Activated CD8-positive, alpha-beta memory T cell treated with anti-CD3 and anti-CD28 coated beads, Interleukin-2, amount 10 ng/mL, durations not matched to agents 7 days and 5 days (primary cell): ENCODE results near the gene FOXD2. TPM values are rescaled to one million over a fixed set of nuclear protein-coding genes. Genes with fewer than 3 reads are reported as not detected.

Experiments used
- ATAC-seq: fragments of 150-1000 bp; cut with Tn5 transposase; one replicate; pipeline ENCODE4 v1.10.0; 2021; ENCODE audit warnings: moderate library complexity
- CTCF ChIA-PET: fragments of 350-600 bp; sonication (Branson Sonifier 250); formaldehyde crosslinking; loops from one replicate; lab custom pipeline; 2021; ENCODE audit warnings: antibody characterized with exemption; lab: Charles Lee
- DNase-seq: peaks from one replicate; pipeline ENCODE4 v3.0.0-alpha.2; 2020
- H3K27ac Mint-ChIP-seq: one replicate; pipeline ENCODE4 v1.8.0; 2021; ENCODE audit warnings: mild to moderate bottlenecking, mixed read lengths
- H3K27me3 Mint-ChIP-seq: one replicate; pipeline ENCODE4 v1.8.0; 2021; ENCODE audit warnings: mixed read lengths
- H3K36me3 Mint-ChIP-seq: one replicate; pipeline ENCODE4 v1.8.0; 2021; ENCODE audit warnings: mild to moderate bottlenecking, mixed read lengths
- H3K4me1 Mint-ChIP-seq: one replicate; pipeline ENCODE4 v1.8.0; 2021; ENCODE audit warnings: mixed read lengths
- H3K4me3 Mint-ChIP-seq: one replicate; pipeline ENCODE4 v1.8.0; 2021; ENCODE audit warnings: mild to moderate bottlenecking, moderate library complexity, mixed read lengths
- H3K9me3 Mint-ChIP-seq: one replicate; pipeline ENCODE4 v1.8.0; 2022; ENCODE audit warnings: low read depth, mixed read lengths
- total RNA-seq, 2 experiments: library from RNA; stranded (reverse); gene quantifications; one replicate each; pipeline ENCODE4 v1.2.3, GENCODE V29; 2021

The FOXD2 gene
- total RNA-seq, 2 experiments from 2014 or later = 0.23 to 0.53 TPM

GRCh38 chr1:47468709-47469389, 31.0 kb downstream of the FOXD2 start:
- Mint-ChIP-seq H3K9me3 (no peaks in the 10 kb centered on the region), H3K36me3 (no peaks in the 10 kb centered on the region), H3K27me3 (peaks cover 2% of the 10 kb centered on the region), H3K27ac (no peak overlapping the region), H3K4me3 (no peak overlapping the region), H3K4me1 (no peaks in the 10 kb centered on the region)
- no peak for ATAC-seq
- DNase-seq = no peak
- CTCF ChIA-PET = no interaction called here

- Mint-ChIP-seq H3K27me3 (peaks cover 4% of the 10 kb centered on the region), H3K4me1 (no peaks in the 10 kb centered on the region), H3K9me3 (no peaks in the 10 kb centered on the region), H3K4me3 (no peak overlapping the region), H3K27ac (no peak overlapping the region), H3K36me3 (no peaks in the 10 kb centered on the region)
- CTCF ChIA-PET = no interaction called here
- DNase-seq (no peak), ATAC-seq (no peak)
These were observed 31.5 kb downstream of the FOXD2 start for GRCh38 chr1:47469390-47469759.

GRCh38 chr1:47469910-47470309, 32.1 kb downstream of the FOXD2 start:
- H3K4me1 Mint-ChIP-seq = no peaks in the 10 kb centered on the region
- H3K4me3 Mint-ChIP-seq = no peak overlapping the region
- ATAC-seq (no peak), DNase-seq (no peak)
- no peaks in the 10 kb centered on the region for H3K9me3 Mint-ChIP-seq
- H3K36me3 Mint-ChIP-seq = no peaks in the 10 kb centered on the region
- H3K27ac Mint-ChIP-seq = no peak overlapping the region
- CTCF ChIA-PET = no interaction called here
- H3K27me3 Mint-ChIP-seq = peaks cover 4% of the 10 kb centered on the region

GRCh38 chr1:47471163-47471562, 33.3 kb downstream of the FOXD2 start:
- peaks cover 4% of the 10 kb centered on the region for H3K27me3 Mint-ChIP-seq
- H3K4me1 Mint-ChIP-seq = no peaks in the 10 kb centered on the region
- H3K4me3 Mint-ChIP-seq = no peak overlapping the region
- H3K9me3 Mint-ChIP-seq = no peaks in the 10 kb centered on the region
- DNase-seq (no peak), ATAC-seq (no peak)
- H3K36me3 Mint-ChIP-seq = no peaks in the 10 kb centered on the region
- CTCF ChIA-PET = no interaction called here
- no peak overlapping the region for H3K27ac Mint-ChIP-seq

GRCh38 chr1:47474278-47475193, 36.7 kb downstream of the FOXD2 start:
- no peaks in the 10 kb centered on the region for H3K4me1 Mint-ChIP-seq
- H3K9me3 Mint-ChIP-seq = no peaks in the 10 kb centered on the region
- H3K36me3 Mint-ChIP-seq = no peaks in the 10 kb centered on the region
- DNase-seq (no peak), ATAC-seq (no peak)
- CTCF ChIA-PET = no interaction called here
- H3K4me3 Mint-ChIP-seq = no peak overlapping the region
- H3K27ac Mint-ChIP-seq = no peak overlapping the region
- peaks cover 6% of the 10 kb centered on the region for H3K27me3 Mint-ChIP-seq

GRCh38 chr1:47477595-47478080, 39.8 kb downstream of the FOXD2 start:
- no peaks in the 10 kb centered on the region for H3K9me3 Mint-ChIP-seq
- H3K4me3 Mint-ChIP-seq = no peak overlapping the region
- CTCF ChIA-PET = interaction anchor here (1.0 kb wide), 1 partner anchor 41 kb away, joined by 3 read pairs; no protein-coding TSS in a partner anchor
- no peaks in the 10 kb centered on the region for H3K36me3 Mint-ChIP-seq
- DNase-seq = no peak
- ATAC-seq = no peak
- H3K27me3 Mint-ChIP-seq = peaks cover 12% of the 10 kb centered on the region
- no peak overlapping the region for H3K27ac Mint-ChIP-seq
- H3K4me1 Mint-ChIP-seq = no peaks in the 10 kb centered on the region

- ATAC-seq (no peak), DNase-seq (no peak)
- H3K27ac Mint-ChIP-seq = no peak overlapping the region
- H3K27me3 Mint-ChIP-seq = peaks cover 12% of the 10 kb centered on the region
- no peaks in the 10 kb centered on the region for H3K36me3 Mint-ChIP-seq
- no peaks in the 10 kb centered on the region for H3K4me1 Mint-ChIP-seq
- H3K9me3 Mint-ChIP-seq = no peaks in the 10 kb centered on the region
- CTCF ChIA-PET = interaction anchor here (1.0 kb wide), 1 partner anchor 42 kb away, joined by 3 read pairs; no protein-coding TSS in a partner anchor
- no peak overlapping the region for H3K4me3 Mint-ChIP-seq
These were observed 40.2 kb downstream of the FOXD2 start for GRCh38 chr1:47478090-47478489.

- no peak for ATAC-seq
- H3K27ac Mint-ChIP-seq = no peak overlapping the region
- CTCF ChIA-PET = interaction anchor here (0.9 kb wide), 1 partner anchor 43 kb away, joined by 3 read pairs; no protein-coding TSS in a partner anchor
These were observed 41.8 kb downstream of the FOXD2 start for GRCh38 chr1:47479664-47480063.

GRCh38 chr1:47481936-47482335, 44.1 kb downstream of the FOXD2 start:
- Mint-ChIP-seq H3K27ac (no peak overlapping the region), H3K36me3 (no peaks in the 10 kb centered on the region), H3K4me3 (no peak overlapping the region), H3K9me3 (no peaks in the 10 kb centered on the region), H3K27me3 (peaks cover 8% of the 10 kb centered on the region), H3K4me1 (no peaks in the 10 kb centered on the region)
- ATAC-seq (no peak), DNase-seq (no peak)
- CTCF ChIA-PET = no interaction called here

More at GRCh38 chr1:47479664-47480063, 41.8 kb downstream of the FOXD2 start:
- no peaks in the 10 kb centered on the region for H3K4me1 Mint-ChIP-seq
- peaks cover 8% of the 10 kb centered on the region for H3K27me3 Mint-ChIP-seq
- H3K4me3 Mint-ChIP-seq = no peak overlapping the region
- DNase-seq = no peak
- no peaks in the 10 kb centered on the region for H3K36me3 Mint-ChIP-seq
- H3K9me3 Mint-ChIP-seq = no peaks in the 10 kb centered on the region

GRCh38 chr1:47482786-47483185, 44.9 kb downstream of the FOXD2 start:
- H3K27me3 Mint-ChIP-seq = peaks cover 6% of the 10 kb centered on the region
- no peak for ATAC-seq
- H3K4me3 Mint-ChIP-seq = no peak overlapping the region
- no peak overlapping the region for H3K27ac Mint-ChIP-seq
- no peaks in the 10 kb centered on the region for H3K36me3 Mint-ChIP-seq
- no peaks in the 10 kb centered on the region for H3K9me3 Mint-ChIP-seq
- no peak for DNase-seq
- no peaks in the 10 kb centered on the region for H3K4me1 Mint-ChIP-seq
- CTCF ChIA-PET = no interaction called here

GRCh38 chr1:47483651-47484050, 45.8 kb downstream of the FOXD2 start:
- Mint-ChIP-seq H3K27me3 (peaks cover 6% of the 10 kb centered on the region), H3K9me3 (no peaks in the 10 kb centered on the region), H3K36me3 (no peaks in the 10 kb centered on the region), H3K27ac (no peak overlapping the region), H3K4me1 (no peaks in the 10 kb centered on the region), H3K4me3 (no peak overlapping the region)
- CTCF ChIA-PET = no interaction called here
- DNase-seq = no peak
- no peak for ATAC-seq

GRCh38 chr1:47485817-47486216, 48.0 kb downstream of the FOXD2 start:
- peaks cover 8% of the 10 kb centered on the region for H3K27me3 Mint-ChIP-seq
- H3K4me1 Mint-ChIP-seq = no peaks in the 10 kb centered on the region
- DNase-seq (no peak), ATAC-seq (no peak)
- CTCF ChIA-PET = no interaction called here
- no peak overlapping the region for H3K27ac Mint-ChIP-seq
- H3K9me3 Mint-ChIP-seq = no peaks in the 10 kb centered on the region
- no peak overlapping the region for H3K4me3 Mint-ChIP-seq
- no peaks in the 10 kb centered on the region for H3K36me3 Mint-ChIP-seq

- CTCF ChIA-PET = no interaction called here
- Mint-ChIP-seq H3K27me3 (peaks cover 8% of the 10 kb centered on the region), H3K4me3 (no peak overlapping the region), H3K36me3 (no peaks in the 10 kb centered on the region), H3K4me1 (no peaks in the 10 kb centered on the region), H3K27ac (no peak overlapping the region), H3K9me3 (no peaks in the 10 kb centered on the region)
- DNase-seq (no peak), ATAC-seq (no peak)
These were observed 49.5 kb downstream of the FOXD2 start for GRCh38 chr1:47487332-47487731.
